Measurements from ENCODE around the gene LSM14A. TPM values are rescaled to one million over a fixed set of nuclear protein-coding genes. Genes with fewer than 3 reads are reported as not detected.

LSM14A gene
- total RNA-seq, 2 donors from 2014 or later = 145 to 189 TPM

DNA sequence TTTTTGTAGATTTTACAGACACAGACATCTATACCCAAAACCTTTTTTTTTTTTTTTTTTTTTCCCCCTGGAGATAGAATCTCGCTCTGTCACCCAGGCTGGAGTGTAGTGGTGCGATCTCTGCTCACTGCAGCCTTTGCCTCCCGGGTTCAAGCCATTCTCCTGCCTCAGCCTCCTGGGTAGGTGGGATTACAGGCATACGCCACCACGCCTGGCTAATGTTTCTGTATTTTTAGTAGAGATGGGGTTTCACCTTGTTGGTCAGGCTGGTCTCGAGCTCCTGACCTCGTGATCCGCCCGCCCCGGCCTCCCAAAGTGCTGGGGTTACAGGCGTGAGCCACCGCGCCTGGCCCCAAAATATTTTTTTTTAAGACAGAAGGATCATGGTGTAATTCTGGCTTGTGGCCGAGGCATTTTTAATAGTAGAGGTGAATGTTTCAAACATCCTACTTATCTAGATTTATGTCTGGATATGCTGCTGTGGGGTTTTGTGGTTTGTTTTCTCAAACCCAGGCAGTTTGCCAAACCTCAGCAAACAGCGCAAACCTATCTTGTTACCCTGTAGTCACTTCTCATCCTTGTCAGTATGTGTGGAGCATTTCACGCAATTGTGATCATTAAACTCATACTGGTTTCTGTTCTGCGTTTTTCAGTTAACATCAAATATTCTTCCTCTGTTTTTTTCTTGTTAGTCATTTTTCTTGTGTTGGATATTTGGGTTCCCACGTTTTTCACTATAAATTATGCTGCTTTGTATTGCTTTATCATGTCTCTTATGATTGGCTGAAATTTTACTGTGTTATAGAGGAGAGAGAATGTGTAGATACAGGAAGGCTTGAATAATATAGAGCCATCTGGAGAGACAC is 45.9 kb downstream of the LSM14A start:
- WGBS = 40% methylated on average over 18 of the region's 18 CpGs
- intact Hi-C loops (cut with DNase I) = no loop called here
- peak overlapping the region; percentile 21 to 42 for H3K27ac ChIP-seq
- peaks cover 0 to 7% of the 10 kb centered on the region in 2 donors for H3K36me3 ChIP-seq
- H3K27me3 ChIP-seq (replicated peaks; ENCODE audit: insufficient read depth) = no peaks in the 10 kb centered on the region
- peaks cover 8% of the 10 kb centered on the region for H3K4me1 ChIP-seq (replicated peaks)
- TF ChIP-seq CTCF (IDR thresholded peaks at IDR 0.05) (no peak), POLR2A (IDR thresholded peaks at IDR 0.05) (no peak), POLR2AphosphoS5 (IDR thresholded peaks at IDR 0.05) (peak; percentile 88)
- peak; percentile 84 for DNase-seq (ENCODE audit: low spot score)
- no peaks in the 10 kb centered on the region for H3K9me3 ChIP-seq
- H3K4me3 ChIP-seq = no peak overlapping the region

- no peak for DNase-seq (ENCODE audit: low spot score)
- intact Hi-C loops (cut with DNase I) = no loop called here
- no peaks in the 10 kb centered on the region for H3K9me3 ChIP-seq
- TF ChIP-seq POLR2AphosphoS5 (IDR thresholded peaks at IDR 0.05) (no peak), CTCF (IDR thresholded peaks at IDR 0.05) (no peak), POLR2A (IDR thresholded peaks at IDR 0.05) (no peak)
- peak overlapping the region in 1 of 2 donors; percentile 18 for H3K27ac ChIP-seq
- peaks cover 8% of the 10 kb centered on the region for H3K4me1 ChIP-seq (replicated peaks)
- peaks cover 0 to 7% of the 10 kb centered on the region in 2 donors for H3K36me3 ChIP-seq
- WGBS = 41% methylated on average over 2 of the region's 2 CpGs
- H3K4me3 ChIP-seq = no peak overlapping the region
- H3K27me3 ChIP-seq (replicated peaks; ENCODE audit: insufficient read depth) = no peaks in the 10 kb centered on the region
Measured at GRCh38 chr19:34218818-34219164, 46.5 kb downstream of the LSM14A start.

DNA sequence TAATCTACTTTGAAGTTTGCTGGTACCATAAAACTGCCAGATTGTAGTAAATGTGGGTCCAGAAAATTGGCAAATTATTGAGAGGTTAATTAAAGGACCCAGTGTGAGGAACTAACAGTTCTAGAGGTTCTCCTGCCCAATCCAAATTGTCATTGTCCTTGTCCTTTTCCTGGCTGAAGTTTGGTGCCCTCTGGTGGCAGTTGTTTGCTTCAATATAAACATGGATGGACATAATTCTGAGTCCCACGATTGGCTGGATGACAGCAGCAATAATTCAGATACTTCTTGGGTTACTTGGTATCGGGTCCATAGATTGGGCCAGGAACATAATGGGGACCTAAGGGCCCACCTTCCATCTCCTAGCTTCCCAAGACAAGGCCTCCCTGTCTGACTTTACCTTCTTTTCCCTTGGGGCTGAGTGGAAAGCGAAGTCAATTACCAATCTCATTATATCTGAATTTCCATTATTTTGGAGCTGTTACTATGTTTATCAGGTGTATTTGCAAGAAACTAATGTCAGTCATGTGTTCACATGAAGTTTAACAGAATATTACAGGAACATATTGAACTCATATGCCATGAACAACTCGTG is 48.3 kb downstream of the LSM14A start:
- no peaks in the 10 kb centered on the region for H3K27me3 ChIP-seq (replicated peaks; ENCODE audit: insufficient read depth)
- peak; percentile 35 for TF ChIP-seq POLR2AphosphoS5 (IDR thresholded peaks at IDR 0.05)
- peak; percentile 12 to 73 (median 58) for TF ChIP-seq CTCF (IDR thresholded peaks at IDR 0.05)
- no peak for TF ChIP-seq POLR2A (IDR thresholded peaks at IDR 0.05)
- WGBS = 63% methylated on average over 4 of the region's 4 CpGs
- H3K36me3 ChIP-seq = peaks cover 0 to 7% of the 10 kb centered on the region in 2 donors
- peaks cover 8% of the 10 kb centered on the region for H3K4me1 ChIP-seq (replicated peaks)
- H3K27ac ChIP-seq = no peak overlapping the region
- intact Hi-C loops (cut with DNase I) = no loop called here
- no peaks in the 10 kb centered on the region for H3K9me3 ChIP-seq
- peak; percentile 57 for DNase-seq (ENCODE audit: low spot score)
- H3K4me3 ChIP-seq = no peak overlapping the region

GRCh38 chr19:34222386-34222785 is 50.1 kb downstream of the LSM14A start:
- peaks cover 8% of the 10 kb centered on the region for H3K4me1 ChIP-seq (replicated peaks)
- no peaks in the 10 kb centered on the region for H3K27me3 ChIP-seq (replicated peaks; ENCODE audit: insufficient read depth)
- intact Hi-C loops (cut with DNase I) = no loop called here
- peaks cover 0 to 7% of the 10 kb centered on the region in 2 donors for H3K36me3 ChIP-seq
- H3K27ac ChIP-seq = no peak overlapping the region
- 42% methylated on average over 1 of the region's 1 CpG for WGBS
- peaks cover 5% of the 10 kb centered on the region for H3K9me3 ChIP-seq
- no peak for DNase-seq (ENCODE audit: low spot score)
- H3K4me3 ChIP-seq = no peak overlapping the region
- TF ChIP-seq POLR2A (IDR thresholded peaks at IDR 0.05) = no peak
- TF ChIP-seq CTCF (IDR thresholded peaks at IDR 0.05) = no peak
- TF ChIP-seq POLR2AphosphoS5 (IDR thresholded peaks at IDR 0.05) = no peak

All from prostate gland (tissue), 2 donors.